Heart left ventricle (tissue), 16 donors: ENCODE measurements around the gene SOHLH2. TPM values are rescaled to one million over a fixed set of nuclear protein-coding genes. Genes with fewer than 3 reads are reported as not detected.

Source experiments
- ATAC-seq, 4 donors: fragments of 200-7000 bp; cut with Tn5 transposase; one replicate each; pipeline ENCODE4 v1.9.1; 2020 to 2022; ENCODE audit warnings: moderate library complexity in 4 of 4, mild to moderate bottlenecking in 3 of 4, moderate number of reproducible peaks in 1 of 4
- DNase-seq, 5 donors: peaks; one replicate each; pipeline ENCODE4 v3.0.0-alpha.2; 2020
- H3K27ac ChIP-seq, 12 donors: fragments of 200-600 bp; sonication (generic) in 4 of 12; one replicate each; pipeline versions ENCODE4 v1.5.0 to v1.8.0; 2016 to 2022; ENCODE audit warnings: mild to moderate bottlenecking in 2 of 12
- H3K27me3 ChIP-seq, 9 donors: fragments of 200-600 bp; sonication (generic) in 2 of 9; one replicate each; pipeline versions ENCODE4 v1.5.1 to v1.8.0; 2016 to 2022; ENCODE audit warnings: mild to moderate bottlenecking in 3 of 9
- H3K36me3 ChIP-seq, 9 donors: fragments of 200-600 bp; sonication (generic) in 2 of 9; one replicate each; pipeline versions ENCODE4 v1.5.0 to v1.8.0; 2018 to 2022; ENCODE audit warnings: mild to moderate bottlenecking in 2 of 9
- H3K4me1 ChIP-seq, 12 donors: fragments of 200-600 bp; sonication (generic) in 4 of 12; one replicate each; pipeline versions ENCODE4 v1.5.0 to v1.8.0; 2016 to 2022; ENCODE audit warnings: mild to moderate bottlenecking in 3 of 12
- H3K4me3 ChIP-seq, 12 donors: fragments of 200-600 bp; sonication (generic) in 4 of 12; one replicate each; pipeline versions ENCODE4 v1.5.0 to v1.8.0; 2017 to 2022; ENCODE audit warnings: mild to moderate bottlenecking in 9 of 12, moderate library complexity in 4 of 12
- H3K9me3 ChIP-seq, 12 donors: fragments of 200-600 bp; sonication (generic) in 4 of 12; one replicate each; pipeline versions ENCODE4 v1.5.0 to v1.8.0; 2016 to 2022; ENCODE audit warnings: mild to moderate bottlenecking in 1 of 12
- POLR2A ChIP-seq, 2 donors: fragments of 450-650 bp; IDR thresholded peaks; one replicate each; pipeline ENCODE4 v1.6.1; 2017; ENCODE audit warnings: antibody characterized with exemption in 2 of 2, mild to moderate bottlenecking in 2 of 2, moderate library complexity in 2 of 2
- WGBS, 4 donors: extraction: QIAGEN DNeasy Blood & Tissue Kit in 2 of 4; methylation state at CpG; one replicate each; pipeline versions ENCODE4 v1.1.5 to v1.1.7; 2013 to 2018; 5-methylcytosine and 5-hydroxymethylcytosine counted together
- intact Hi-C, 10 donors: fragments of 100-400 bp; cut with DNase I; formaldehyde crosslinking; loops; one replicate each; pipeline versions ENCODE4 v1.11.1 to v1.14.2; 2022
- polyA plus RNA-seq, 2 donors: library from polyadenylated mRNA; stranded (reverse); fragments of 200-250 nt; gene quantifications; one replicate each; pipeline ENCODE4 v1.2.3, GENCODE V29; 2013
- total RNA-seq, 9 donors: library from RNA; depleted of rRNA in 2 of 9; stranded (reverse); fragments of >200 nt in 2 of 9; fragmentation: NEBNext Ultra II Directional in 3 of 9; extraction: Animal tissue kit (Norgen Biotek cat#: 25700) in 3 of 9; gene quantifications; one replicate each; pipeline versions ENCODE4 v1.1.0 to v1.2.4, GENCODE V29; 2016 to 2023
- TF ChIP-seq, protein P1 (sequence below), 12 donors: fragments of 200-600 bp; sonication (generic) in 4 of 12; IDR thresholded peaks; one replicate each; pipeline versions ENCODE4 v1.5.0 to v1.8.0; 2018 to 2022; ENCODE audit warnings: antibody characterized with exemption in 12 of 12, mild to moderate bottlenecking in 5 of 12
- donor health status: ischemic (EF 13 %, LVEDD 7.1; RV severe dilation, severe dysfunction).
- donor health status: healthy with polysubstance abuse.
- donor health status: DM: no; HTN: yes; CAD: no.
- donor health status: DM: no; HTN: no; CAD: no.
- donor health status: ischemic (EF 25% LVEDD 6.9; RV normal size, moderate dysfunction).
- donor health status: ischemic (EF 25% LVEDD 5.7; RV mildly dilated, moderate dysfunction).
- donor health status: healthy.
- donor health status: DM: yes; HTN: yes; CAD: no.
- donor health status: ischemic (EF 35%, LVEDD 5.7; RV mildly dilated, moderate dysfunction).
- donor health status: nonischemic (EF 11% LVEDD 7.7; RV severe dilation, severe dysfunction).
- donor health status: DM: yes; HTN: yes; CAD: no.
- donor health status: PGD.
- donor health status: ischemic (EF 29% LVEDD 5.4; RV normal size, mild dysfunction).
- donor health status: nonischemic (EF 23%, LVEDD 6.1; RV moderate dilation, normal function).

SOHLH2 gene
- total and polyA plus RNA-seq, 11 donors: 0.15 to 2.9 (median 0.68) TPM; not detected in 4

DNA sequence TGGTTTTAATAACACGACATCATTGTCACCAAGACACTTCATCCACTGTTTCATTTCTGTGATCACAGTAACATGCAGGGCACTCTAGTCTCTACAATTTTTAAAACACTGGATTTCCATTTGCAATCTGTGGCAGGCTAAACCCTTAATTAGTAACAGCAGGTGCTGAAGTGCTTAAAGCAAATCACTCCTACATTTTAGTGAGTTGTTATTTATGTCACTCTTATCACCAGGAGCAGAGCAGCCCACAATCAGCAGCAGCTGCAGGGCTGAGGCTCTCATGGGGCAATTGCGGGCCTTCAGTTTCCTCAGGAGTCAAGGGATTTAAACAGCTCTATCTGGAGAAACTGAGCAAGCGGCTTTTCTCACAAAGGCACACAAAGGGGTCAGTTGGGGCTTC is 1.6 kb downstream of the SOHLH2 start:
- DNase-seq: no peak
- H3K36me3 ChIP-seq: no peaks in the 10 kb centered on the region
- H3K4me3 ChIP-seq: no peak overlapping the region
- H3K27me3 ChIP-seq: no peaks in the 10 kb centered on the region
- H3K27ac ChIP-seq: no peak overlapping the region
- WGBS, 4 donors: 42 to 50% (median 48%) methylated on average over 3 of the region's 3 CpGs
- peaks cover 0 to 2% (median 0%) of the 10 kb centered on the region in 12 donors for H3K9me3 ChIP-seq
- no peak for ATAC-seq
- no peaks in the 10 kb centered on the region for H3K4me1 ChIP-seq
- TF ChIP-seq, protein P1, sequence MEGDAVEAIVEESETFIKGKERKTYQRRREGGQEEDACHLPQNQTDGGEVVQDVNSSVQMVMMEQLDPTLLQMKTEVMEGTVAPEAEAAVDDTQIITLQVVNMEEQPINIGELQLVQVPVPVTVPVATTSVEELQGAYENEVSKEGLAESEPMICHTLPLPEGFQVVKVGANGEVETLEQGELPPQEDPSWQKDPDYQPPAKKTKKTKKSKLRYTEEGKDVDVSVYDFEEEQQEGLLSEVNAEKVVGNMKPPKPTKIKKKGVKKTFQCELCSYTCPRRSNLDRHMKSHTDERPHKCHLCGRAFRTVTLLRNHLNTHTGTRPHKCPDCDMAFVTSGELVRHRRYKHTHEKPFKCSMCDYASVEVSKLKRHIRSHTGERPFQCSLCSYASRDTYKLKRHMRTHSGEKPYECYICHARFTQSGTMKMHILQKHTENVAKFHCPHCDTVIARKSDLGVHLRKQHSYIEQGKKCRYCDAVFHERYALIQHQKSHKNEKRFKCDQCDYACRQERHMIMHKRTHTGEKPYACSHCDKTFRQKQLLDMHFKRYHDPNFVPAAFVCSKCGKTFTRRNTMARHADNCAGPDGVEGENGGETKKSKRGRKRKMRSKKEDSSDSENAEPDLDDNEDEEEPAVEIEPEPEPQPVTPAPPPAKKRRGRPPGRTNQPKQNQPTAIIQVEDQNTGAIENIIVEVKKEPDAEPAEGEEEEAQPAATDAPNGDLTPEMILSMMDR (IDR thresholded peaks at IDR 0.05): no peak
- no peak for TF ChIP-seq POLR2A (IDR thresholded peaks at IDR 0.05)
- intact Hi-C loops: no loop called here

DNA sequence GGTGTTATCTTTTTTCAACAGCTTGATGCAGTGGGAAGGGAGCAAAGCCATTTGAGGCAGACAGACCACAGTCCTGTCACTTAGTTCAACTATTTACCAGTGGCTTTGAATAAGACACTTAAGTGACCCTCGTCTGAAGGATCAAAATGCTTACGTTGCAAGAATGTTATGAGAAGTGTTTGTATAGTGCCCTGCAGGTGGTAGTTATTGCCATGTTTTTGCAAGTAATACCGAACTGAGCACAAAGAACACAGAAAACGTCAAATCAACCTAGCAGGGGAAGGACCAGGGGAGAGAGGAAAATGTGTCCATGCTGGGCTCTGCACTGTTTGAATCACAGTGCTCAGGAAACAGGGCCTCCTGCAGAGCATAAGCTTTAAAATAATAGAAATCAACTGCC is 2.8 kb downstream of the SOHLH2 start:
- Histone ChIP-seq H3K4me1 (no peaks in the 10 kb centered on the region), H3K36me3 (no peaks in the 10 kb centered on the region), H3K4me3 (no peak overlapping the region), H3K9me3 (no peaks in the 10 kb centered on the region), H3K27ac (no peak overlapping the region), H3K27me3 (no peaks in the 10 kb centered on the region)
- no peak for TF ChIP-seq POLR2A (IDR thresholded peaks at IDR 0.05)
- TF ChIP-seq, protein P1 (IDR thresholded peaks at IDR 0.05): no peak
- no peak for ATAC-seq
- 68 to 76% (median 72%) methylated on average over 4 of the region's 4 CpGs for WGBS, 4 donors
- DNase-seq: no peak
- intact Hi-C loops: no loop called here

DNA sequence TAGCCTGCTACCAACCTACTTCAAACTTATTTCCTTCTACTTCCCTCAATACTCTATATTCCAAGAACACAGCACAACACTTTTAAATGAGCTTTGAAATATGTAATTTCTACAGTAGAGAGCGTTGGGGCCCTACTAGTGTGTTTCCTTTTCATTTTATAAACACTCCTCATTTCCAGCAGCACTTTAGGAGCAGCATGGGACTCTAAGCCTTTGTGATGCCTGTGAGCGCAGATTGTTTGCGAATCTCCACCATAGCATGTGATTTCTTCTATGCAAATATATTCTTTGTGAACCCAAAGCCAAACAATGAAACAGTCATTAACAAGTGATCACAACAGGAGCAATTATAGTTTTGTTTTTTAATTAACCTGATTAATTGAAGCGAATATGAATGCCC is 3.6 kb downstream of the SOHLH2 start:
- H3K4me3 ChIP-seq: no peak overlapping the region
- H3K27me3 ChIP-seq: no peaks in the 10 kb centered on the region
- H3K36me3 ChIP-seq: no peaks in the 10 kb centered on the region
- 85 to 88% (median 87%) methylated on average over 4 of the region's 4 CpGs for WGBS, 4 donors
- no peak overlapping the region for H3K27ac ChIP-seq
- DNase-seq: no peak
- TF ChIP-seq POLR2A (IDR thresholded peaks at IDR 0.05): no peak
- TF ChIP-seq, protein P1 (IDR thresholded peaks at IDR 0.05): no peak
- no peak for ATAC-seq
- intact Hi-C loops: no loop called here
- no peaks in the 10 kb centered on the region for H3K4me1 ChIP-seq
- no peaks in the 10 kb centered on the region for H3K9me3 ChIP-seq

DNA sequence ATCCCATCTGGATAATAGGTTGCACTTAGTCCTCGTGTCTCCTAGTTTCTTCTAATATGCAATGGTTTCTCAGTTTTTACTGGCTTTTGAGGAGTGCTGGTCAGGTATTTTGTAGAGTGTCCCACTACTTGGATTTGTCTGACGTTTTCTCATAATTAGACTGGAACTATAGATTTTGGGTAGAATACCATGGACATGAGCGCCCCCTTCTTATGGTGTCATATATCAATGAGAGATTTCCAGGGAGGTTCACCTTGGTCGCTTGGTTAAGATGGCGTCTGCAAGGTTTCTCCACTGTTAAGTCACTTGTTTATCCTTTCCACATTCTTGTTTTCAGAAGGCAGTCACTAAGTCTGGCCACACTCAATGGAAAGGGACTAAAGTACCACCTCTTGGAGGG is 6.7 kb downstream of the SOHLH2 start:
- no peak for TF ChIP-seq POLR2A (IDR thresholded peaks at IDR 0.05)
- TF ChIP-seq, protein P1 (IDR thresholded peaks at IDR 0.05): peak in 2 of 12 donors; percentile 18 to 26
- intact Hi-C loops: loop anchor here in 2 of 10 donors (2.0 to 10.0 kb wide), 2 partner anchors 223 to 229 kb away; no protein-coding TSS in a partner anchor
- H3K27ac ChIP-seq: no peak overlapping the region
- no peaks in the 10 kb centered on the region for H3K36me3 ChIP-seq
- DNase-seq: no peak
- no peak overlapping the region for H3K4me3 ChIP-seq
- no peaks in the 10 kb centered on the region for H3K27me3 ChIP-seq
- WGBS, 4 donors: 77 to 85% (median 82%) methylated on average over 5 of the region's 5 CpGs
- H3K9me3 ChIP-seq: no peaks in the 10 kb centered on the region
- ATAC-seq: no peak
- no peaks in the 10 kb centered on the region for H3K4me1 ChIP-seq
